ENCODE data around the gene IL13.
"Not testable (repeated sequence)": the region's sequence is repeated elsewhere in the genome, so short reads cannot be mapped to it uniquely, and the experiment has no call there.

Gene IL13

DNA sequence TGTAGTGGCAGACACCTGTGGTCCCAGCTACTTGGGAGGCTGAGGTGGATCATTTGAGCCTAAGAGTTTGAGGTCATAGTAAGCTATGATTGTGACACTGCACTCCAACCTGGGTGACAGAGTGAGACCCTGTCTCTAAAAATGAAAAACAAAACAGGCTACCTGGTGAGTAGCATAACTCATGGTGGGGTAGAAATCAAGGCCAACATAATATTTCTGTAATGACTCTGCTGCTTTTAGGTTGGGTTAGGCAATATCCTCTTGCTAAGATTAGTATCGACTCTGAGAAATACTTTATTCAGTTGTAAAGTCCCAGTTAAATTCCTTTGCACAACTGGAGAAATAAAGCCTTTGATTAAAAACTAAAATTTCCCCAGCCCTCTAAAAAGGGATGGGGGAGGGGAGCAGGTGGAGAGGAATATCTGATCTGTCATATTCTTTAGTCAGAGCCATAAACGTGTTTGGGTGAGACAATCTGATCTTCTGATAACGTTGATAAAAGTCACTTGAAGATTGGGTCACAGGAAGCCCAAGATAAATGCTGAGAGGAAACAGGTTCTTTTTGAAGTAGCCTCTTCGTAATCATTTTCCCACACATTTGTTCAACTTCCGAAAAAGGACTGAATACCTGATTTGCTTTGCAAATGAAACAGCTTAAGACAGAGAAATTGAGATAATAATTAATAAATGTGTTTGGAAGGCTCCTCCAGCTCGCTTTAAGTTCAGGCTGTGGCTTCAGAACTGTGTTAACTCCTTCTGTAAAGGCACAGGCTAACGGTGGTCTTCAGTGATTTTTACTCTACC lies 30.8 kb downstream of the IL13 start:
- no peak for DNase-seq (ENCODE audit: low read depth in 2 of 2)

DNA sequence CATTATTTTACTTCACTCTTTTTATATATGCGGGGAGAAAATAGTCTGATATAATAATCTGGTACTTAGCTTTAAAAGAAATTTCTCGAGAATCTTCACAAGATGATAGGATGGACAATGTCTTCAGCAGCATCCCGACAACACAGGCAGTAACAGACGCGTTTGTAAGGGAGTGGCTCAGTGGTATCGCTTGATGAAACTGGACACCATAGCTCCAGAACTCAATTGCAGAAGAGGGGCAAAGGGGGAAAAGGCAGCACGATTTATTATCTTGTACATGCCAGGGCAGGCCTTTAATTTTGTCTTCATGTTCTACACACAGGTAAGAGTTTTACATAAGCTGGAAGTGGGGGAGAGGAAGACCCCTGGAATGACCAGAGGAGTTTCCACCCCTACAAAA lies 31.5 kb downstream of the IL13 start:
- DNase-seq (ENCODE audit: low read depth in 2 of 2) = no peak

DNA sequence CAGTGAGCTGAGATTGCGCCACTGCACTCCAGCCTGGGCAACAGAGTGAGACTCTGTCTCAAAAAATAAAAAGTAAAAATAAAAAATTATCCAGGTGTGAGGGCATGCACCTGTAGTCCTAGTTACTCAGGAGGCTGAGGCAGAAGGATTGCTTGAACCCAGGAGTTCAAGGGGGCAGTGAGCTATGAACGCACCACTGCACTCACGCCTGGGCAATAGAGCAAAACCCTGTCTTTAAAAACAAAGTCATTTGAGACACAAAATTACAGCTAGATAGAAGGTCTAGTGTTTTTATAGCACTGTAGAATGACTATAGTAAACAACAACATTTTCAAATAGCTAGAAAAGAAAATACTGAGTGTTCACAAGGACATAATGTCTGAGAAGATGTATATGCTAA lies 32.2 kb downstream of the IL13 start:
- no peak for DNase-seq (ENCODE audit: low read depth in 2 of 2)

DNA sequence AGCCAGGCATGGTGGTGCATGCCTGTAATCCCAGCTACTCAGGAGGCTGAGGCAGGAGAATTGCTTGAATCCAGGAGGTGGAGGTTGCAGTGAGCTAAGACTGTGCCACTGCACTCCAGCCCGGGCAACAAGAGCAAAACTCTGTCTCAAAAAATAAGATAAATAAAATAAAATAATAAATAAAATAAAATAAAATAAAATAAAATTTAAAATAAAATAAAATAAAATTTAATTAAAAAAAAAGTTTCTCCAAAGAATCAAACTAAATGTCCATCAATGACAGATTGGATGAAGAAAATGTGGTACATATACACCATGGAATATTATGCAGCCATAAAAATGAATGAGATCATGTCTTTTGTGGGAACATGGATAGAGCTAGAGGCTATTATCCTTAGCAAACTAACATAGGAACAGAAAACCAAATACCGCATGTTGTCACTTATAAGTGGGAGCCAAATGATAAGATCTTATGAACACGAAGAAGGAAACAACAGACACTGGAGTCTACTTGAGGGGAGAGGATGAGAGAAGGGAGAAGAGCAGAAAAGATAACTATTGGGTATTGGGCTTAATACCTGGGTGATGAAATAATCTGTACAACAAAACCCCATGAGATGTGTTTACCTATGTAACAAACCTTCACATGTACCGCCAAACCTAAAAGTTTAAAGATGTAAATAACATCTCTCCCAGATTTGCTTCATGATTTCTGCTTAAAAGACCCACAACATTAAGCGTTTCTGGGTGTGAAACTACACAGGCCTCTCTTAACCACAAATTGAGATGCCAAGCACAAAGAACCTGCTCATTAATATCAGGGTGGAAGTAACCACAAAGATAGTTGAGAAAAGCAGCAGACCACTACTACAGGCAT lies 34.0 kb downstream of the IL13 start:
- not testable (repeated sequence) for DNase-seq (ENCODE audit: low read depth in 2 of 2)

DNA sequence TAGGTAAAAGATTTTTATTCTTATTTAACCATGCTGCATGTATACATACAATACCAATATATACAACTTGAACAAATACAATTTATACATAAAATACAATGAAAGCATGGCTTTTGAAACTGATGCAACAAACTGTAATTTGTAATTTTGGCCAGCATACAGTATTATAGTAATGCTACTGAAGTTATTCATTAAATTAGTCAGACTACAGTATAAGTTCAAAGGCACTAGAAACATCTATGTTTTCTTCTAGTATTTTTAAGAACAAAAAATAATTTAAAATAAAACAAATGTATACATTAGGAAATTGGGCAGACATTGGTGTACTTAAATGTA lies 34.6 kb downstream of the IL13 start:
- no peak for DNase-seq (ENCODE audit: low read depth in 2 of 2)

DNA sequence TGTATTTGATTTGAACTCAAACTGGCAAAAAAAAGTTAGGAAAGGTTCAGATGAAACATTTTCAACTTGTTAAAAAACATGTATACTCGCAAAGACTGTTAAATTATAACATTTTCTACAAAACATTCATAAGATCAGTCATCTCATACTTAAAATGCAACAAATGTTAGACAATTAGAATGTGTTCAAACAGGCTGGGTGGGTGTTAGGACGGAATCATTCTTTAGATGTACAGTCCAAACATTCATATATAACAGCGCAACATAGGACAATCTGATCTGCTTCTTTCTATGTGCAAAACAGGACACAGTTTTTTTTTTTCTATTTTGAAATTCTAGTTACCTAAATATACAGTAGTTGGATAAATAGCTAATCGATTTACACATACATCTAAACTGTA lies 38.0 kb downstream of the IL13 start:
- DNase-seq (ENCODE audit: low read depth in 2 of 2) = no peak

DNA sequence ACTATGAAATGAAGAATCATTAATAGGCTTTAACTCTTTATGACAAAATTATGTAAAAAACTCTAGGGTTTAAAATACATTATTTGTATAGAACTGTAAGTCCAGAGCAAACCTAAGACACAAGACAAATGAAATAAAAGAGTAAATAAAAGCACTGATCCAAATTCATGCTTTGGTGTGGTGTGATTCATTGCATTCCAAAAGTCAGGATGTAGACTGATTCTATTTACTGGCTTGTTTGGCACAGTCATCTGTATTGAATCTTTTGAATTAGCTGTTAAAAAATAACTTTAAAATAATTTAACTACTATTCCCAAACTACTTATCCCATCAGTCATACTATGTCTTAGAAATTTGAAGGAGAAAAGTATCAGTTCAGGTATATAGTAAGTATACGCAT lies 46.9 kb downstream of the IL13 start:
- DNase-seq (ENCODE audit: low read depth in 2 of 2) = no peak

DNA sequence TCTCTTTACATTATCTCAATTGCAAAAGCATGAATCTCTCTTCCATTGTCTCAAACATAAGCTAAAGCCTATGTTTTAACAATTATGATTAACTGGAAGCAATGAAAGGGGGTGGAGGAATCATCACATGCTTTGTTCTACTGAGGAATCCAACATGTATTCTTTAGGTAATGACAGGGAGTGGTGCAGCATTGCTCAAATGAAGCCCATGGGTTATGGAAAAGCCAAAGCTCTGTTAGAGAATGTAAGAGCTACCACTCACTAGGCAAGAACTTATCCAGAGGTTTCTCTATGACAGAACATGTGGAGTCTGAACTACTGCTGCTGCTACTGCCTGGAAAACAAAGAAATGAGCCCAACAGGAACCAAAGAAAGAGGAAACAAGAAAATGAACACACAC lies 50.7 kb downstream of the IL13 start:
- DNase-seq (ENCODE audit: low read depth in 2 of 2) = no peak

Data from stimulated activated CD8-positive, alpha-beta memory T cell treated with anti-CD3 and anti-CD28 coated beads, Interleukin-2, amount 100 ng/mL, for 1 hour (primary cell).